HG03520 (cell line): ENCODE results near the gene GAS6.

Experiments used
- ATAC-seq: cut with Tn5 transposase; IDR thresholded peaks from one replicate; pipeline ENCODE4 v1.9.1; 2021; ENCODE audit warnings: mild to moderate bottlenecking, moderate library complexity; ENCODE audit not compliant: unreplicated experiment

GAS6 gene

GRCh38 chr13:113812178-113813040 is 51.5 kb downstream of the GAS6 start:
- ATAC-seq = no peak

- no peak for ATAC-seq
Measured at GRCh38 chr13:113811081-113811928, 52.6 kb downstream of the GAS6 start.

GRCh38 chr13:113810640-113811039 is 53.2 kb downstream of the GAS6 start:
- ATAC-seq = no peak

GRCh38 chr13:113809934-113810333 is 53.9 kb downstream of the GAS6 start:
- no peak for ATAC-seq

GRCh38 chr13:113808058-113808834 is 55.6 kb downstream of the GAS6 start:
- ATAC-seq = no peak

DNA sequence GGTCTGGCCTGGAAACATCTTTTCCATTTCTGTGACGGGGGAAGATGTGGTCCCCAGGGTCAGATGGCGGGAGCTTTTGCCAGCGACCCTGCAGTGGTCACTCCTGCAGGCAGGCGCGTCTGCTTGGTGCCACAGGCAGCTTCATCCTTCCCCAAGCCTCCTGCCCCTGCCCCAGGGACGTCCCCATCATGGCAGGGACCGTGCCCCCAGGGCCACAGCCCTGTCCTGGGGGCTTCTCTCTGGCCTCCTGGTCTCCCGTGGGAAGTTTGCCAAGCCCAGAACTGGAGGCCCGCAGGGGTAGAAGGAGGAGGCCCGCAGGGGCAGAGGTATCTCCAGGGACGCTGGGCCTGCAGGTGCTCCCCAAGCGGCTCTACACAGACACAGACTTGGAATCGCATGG is 57.4 kb downstream of the GAS6 start:
- ATAC-seq = no peak

DNA sequence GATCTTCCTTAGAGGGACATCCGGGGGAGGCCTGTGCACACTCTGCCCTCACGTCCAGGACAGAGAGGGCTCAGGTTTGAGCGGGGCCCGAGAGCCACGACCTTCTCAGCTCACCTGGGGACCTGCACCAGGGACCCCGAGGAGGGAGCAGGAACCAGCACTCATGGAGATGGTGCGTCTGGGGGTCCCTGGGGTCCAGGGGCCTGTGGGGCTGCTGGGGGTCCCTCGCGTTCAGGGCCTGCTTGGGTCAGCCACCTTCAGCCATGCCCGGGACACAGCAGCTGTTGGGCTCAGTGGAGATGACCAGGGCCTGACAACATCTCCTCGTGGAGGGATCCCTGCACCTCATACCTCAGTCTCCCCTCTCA is 57.8 kb downstream of the GAS6 start:
- no peak for ATAC-seq

DNA sequence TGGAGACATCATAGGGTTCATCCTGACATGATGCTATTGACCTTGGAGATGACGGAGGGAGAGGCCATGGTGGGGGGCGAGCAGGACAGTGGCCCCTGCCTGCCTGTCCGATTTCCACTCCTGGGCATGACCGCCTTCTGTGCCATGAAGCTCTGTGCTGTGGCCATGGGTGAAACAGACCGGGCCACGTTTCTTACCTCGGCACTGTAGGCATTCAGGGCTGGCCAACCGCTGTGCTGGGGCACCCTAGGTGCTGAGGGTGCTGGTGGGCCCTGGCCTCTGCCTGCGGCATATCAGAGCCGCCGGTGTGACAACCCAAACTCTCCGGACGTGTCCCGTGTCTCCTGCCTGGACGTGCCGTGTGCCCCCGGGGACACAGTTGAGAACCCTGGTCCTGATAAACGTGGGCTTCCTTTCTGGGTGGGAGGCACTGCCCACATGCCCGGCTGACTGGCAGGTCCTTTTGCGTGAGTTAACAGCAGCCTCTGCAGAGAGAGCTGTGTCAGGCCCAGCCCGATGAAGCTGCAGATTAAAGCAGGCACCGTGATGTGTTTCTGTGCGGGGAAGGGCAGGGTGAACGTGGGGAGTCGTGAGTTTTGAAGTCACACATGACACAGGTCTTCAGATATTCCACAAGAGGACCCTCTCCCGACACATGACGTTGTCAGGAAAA is 58.3 kb downstream of the GAS6 start:
- ATAC-seq = no peak

DNA sequence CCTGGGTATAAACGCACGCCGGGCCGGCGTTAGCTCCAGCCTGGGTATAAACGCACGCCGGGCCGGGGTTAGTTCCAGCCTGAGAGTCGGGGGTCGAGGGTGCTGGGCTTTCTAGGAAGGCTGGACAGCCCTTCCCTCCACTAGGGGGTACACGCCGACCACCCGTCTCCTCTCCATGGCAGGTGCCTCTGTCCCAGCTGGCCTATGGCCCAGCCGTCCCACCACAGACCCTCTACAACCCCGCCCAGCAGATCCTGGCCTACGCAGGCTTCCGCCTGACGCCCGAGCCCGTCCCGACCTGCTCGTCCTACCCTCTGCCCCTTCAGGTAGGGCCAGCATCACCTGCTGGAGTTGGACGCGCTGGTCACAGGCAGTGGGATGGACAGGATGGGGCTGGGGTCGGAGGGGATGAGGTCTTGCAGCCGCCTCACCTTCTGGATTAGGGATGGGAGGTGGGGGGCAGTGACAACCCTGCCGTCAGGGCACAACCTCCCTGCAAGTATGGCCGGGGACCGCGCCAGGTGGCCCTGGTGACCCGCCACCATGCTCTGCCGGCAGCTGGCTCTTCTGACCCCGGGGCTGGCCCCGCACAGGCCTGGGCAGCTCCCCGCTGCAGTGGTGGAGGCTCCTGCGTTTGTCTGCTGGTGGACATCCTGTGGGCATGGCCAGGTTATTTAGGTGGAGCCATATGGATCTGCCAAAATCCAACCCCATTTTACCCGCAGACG is 59.0 kb downstream of the GAS6 start:
- ATAC-seq = no peak

DNA sequence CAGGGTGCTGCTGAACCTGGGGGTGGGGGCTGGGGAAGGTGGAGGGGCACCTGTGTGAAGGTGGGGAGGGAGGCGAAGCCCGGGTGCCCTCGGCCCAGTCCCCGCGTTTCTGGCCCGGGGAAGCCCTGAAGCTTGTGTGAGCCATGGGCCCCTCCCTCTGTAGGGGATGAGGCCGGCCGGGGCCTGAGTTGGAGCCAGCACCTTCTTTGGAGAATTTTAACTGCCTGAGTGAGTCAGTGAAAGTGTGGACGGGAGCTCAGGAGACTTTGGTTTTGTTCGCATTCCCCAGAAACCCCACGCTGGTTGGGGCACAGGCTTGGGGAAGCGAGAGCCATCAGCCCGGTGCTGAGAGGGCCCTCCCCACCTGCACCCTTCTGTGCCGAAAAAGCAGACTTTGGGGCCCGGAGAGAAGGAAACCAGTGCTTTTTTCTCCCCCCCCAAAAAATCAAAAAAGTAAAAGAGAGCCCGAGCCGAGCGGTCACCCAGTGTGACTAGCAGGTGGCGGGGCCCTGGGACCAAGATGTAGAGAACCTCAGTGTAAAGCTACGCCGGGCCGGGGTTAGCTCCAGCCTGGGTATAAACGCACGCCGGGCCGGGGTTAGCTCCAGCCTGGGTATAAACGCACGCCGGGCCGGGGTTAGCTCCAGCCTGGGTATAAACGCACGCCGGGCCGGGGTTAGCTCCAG is 59.7 kb downstream of the GAS6 start:
- no peak for ATAC-seq

DNA sequence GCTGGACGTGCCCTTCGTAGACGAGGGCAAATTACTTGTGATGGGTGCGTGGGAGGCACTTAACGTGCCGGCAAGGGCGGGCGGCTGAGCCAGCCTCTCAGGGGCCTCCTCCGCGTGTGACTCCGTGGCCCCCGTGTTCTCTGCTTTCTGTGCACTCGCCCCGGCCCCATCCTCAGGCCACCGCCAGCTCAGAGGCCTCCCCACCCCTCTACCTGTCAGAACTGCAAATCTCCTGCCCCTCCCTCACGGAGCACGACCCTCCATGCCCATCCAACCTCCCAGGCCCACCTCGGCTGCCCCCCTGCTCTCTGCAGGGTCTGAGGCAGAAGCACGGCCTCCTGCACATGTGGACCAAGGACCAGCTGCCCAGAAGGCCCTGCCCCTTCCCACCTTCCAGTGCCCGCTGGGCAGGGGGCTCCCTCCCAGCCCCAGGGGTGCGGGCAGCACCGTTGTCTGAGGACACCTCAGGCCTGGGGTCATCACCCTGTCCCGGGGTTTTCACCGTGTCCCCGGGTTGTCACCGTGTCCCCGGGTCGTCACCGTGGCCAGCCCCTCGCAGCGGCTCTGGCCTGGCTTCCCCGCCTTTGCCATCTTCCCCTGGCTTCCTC is 60.4 kb downstream of the GAS6 start:
- ATAC-seq = no peak

- no peak for ATAC-seq
Measured at GRCh38 chr13:113802761-113803160, 61.1 kb downstream of the GAS6 start.

DNA sequence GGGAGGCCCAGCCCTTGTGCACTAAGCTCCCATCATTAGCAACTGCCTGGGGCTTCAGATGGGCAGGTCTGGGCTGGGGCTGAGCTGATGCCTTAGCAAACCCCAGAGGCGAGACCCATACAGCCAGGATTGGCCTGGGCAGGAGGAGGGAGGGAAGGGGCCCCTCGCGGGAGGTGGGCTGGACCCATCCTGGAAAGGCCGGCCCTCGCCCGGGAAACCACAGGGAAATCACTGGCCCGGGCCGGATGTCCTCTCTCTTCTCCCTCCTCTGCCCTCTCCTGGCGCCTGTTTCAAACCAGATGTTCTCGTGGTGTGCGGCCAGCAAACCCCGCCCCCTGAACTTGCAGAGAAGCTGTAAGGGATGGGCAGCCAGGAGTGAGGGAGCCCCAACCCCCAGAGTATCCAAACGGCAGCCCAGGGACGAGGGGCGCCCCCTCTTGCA is 61.8 kb downstream of the GAS6 start:
- ATAC-seq = no peak

GRCh38 chr13:113801289-113801961 is 62.5 kb downstream of the GAS6 start:
- no peak for ATAC-seq

GRCh38 chr13:113800576-113800926 is 63.3 kb downstream of the GAS6 start:
- no peak for ATAC-seq

DNA sequence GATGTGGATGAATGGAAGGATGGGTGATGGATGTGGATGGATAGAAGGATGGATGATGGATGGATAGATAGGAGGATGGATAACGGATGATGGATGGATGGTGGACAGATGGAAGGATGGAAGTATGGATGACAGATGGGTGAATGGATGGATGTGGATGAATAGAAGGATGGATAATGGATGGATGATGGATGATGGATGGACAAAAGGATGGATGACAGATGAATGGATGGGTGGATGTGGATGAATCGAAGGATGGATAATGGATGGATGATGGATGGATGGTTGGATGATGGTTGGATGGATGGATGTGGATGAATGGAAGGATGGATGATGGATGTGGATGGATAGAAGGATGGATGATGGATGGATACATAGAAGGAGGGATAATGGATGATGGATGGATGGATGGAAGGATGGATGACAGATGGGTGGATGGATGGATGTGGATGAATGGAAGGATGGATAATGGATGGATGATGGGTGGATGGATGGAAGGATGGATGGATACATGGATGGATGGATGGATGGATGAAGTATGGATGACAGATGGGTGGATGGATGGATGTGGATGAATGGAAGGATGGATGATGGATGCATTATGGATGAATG is 65.6 kb downstream of the GAS6 start:
- ATAC-seq = no peak

- ATAC-seq = no peak
Measured at GRCh38 chr13:113796964-113797676, 66.8 kb downstream of the GAS6 start.
